GM12801 (cell line): ENCODE data around the gene PTPRE.

Source experiments
- TF ChIP-seq, protein P1 (sequence below): IDR thresholded peaks from one replicate; pipeline ENCODE4 v1.5.1; 2011; ENCODE audit warnings: control low read depth; ENCODE audit not compliant: insufficient read length; ENCODE audit errors: extremely low read depth

The PTPRE gene

DNA sequence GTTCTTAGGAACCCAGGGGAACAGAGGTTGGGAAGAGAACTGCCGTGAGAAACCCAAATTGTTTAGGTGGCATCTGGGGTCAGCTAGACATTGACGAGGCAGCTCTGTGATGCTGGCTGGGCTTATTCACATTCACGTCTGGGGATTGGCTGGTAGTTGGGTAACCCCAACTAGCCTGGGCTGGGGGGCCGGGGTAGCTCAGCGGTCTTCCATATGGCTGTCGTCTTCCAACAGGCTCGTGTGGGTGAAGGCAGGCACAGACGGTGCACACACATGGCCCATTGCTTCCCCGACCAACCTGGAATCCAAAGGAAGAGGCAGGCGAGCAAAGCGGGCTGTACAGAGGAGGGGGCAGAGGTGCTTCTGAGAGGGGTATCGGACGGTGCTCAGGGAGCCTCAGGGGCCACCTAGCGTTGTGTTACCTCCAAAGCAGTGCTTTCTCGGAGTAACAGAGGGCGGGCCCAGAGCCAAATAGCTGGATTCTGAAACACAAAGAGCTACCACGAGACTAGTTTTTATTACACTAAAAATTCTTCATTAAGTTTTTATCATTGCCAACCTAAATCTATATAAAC is 184.8 kb downstream of the PTPRE start:
- TF ChIP-seq, protein P1, sequence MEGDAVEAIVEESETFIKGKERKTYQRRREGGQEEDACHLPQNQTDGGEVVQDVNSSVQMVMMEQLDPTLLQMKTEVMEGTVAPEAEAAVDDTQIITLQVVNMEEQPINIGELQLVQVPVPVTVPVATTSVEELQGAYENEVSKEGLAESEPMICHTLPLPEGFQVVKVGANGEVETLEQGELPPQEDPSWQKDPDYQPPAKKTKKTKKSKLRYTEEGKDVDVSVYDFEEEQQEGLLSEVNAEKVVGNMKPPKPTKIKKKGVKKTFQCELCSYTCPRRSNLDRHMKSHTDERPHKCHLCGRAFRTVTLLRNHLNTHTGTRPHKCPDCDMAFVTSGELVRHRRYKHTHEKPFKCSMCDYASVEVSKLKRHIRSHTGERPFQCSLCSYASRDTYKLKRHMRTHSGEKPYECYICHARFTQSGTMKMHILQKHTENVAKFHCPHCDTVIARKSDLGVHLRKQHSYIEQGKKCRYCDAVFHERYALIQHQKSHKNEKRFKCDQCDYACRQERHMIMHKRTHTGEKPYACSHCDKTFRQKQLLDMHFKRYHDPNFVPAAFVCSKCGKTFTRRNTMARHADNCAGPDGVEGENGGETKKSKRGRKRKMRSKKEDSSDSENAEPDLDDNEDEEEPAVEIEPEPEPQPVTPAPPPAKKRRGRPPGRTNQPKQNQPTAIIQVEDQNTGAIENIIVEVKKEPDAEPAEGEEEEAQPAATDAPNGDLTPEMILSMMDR, result no peak

DNA sequence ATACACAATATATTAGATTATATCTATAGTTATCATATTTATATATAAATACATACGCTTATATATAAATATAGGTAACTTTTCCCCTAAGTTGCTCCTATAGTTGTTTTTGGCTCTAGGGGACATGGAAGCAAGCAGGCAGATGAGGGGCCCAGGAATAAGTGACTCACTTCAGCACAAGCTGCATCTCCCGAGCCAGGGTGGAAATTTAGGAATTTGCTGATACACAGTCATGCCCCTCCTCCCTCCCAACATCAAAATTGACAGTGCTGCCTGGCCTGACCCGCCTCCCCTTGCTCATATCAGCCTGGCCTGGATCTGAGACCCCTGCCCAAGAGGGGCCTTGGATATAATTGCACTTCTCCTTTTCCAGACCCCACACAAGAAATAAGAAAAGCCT is 185.6 kb downstream of the PTPRE start:
- TF ChIP-seq, protein P1, result no peak

DNA sequence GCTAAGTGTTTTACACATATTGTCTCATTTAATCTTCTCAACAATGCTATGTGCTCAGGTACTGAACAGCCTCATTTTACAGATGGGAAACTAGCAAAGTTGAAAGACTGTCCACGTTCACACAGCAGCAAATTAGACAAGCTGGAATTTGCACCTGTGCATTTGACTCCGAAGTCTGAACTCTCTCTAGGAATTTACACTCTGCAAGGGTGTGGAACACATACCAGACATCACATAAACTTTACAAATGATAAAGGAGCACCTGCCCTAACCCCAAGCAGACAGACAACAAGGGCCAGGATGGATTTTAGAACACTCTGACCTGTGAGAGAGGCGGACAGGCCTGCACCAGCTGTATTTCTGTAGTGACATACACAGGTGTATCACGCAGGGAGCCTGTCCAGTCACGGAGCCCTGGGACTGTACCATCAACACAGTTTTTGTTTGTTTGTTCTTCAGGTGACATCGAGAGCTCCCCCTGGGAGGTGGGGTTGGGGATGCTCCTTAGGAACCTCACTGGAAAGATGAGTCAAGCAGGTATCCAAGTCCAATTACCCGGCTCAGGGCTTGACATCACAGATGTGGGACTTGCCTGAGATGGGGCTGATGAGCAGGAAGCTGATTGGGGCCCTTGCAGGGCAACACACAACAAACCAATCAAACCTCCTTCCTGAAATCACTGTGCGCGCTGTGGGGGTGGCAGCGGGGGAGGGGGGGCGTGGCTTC is 188.3 kb downstream of the PTPRE start:
- TF ChIP-seq, protein P1, result no peak

DNA sequence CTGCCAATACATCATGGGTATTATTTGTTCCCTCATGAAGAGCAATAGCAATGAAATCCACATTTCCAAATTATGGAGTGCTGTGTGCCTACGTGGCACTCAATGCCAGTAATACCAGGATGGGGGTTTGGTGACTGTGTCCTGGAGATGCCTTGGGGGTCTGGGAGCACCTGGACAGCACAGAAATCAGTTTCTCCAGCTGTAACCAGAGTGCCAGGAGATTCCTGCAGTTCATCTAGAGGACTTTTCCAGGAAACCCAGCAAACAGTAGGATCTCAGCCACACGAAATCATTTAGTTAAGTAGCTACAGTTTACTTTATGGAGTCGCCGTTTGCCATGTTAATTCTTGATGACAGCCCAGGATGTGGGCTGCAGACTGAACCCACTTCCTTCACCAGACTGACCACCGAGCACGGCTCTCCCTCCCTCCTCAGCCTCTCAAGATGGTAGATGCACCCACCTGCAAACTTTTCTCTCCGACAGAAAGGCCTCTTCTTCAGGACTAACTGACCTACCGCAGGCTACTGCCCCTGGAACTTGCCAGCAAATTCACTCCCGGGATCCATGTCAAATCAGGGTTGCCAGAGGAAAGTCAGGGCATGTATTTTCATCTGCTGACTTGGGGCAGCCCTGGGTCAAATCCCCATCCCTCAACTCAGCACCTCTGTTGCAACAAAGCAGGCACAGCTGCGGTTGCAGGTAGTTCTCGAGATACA is 189.0 kb downstream of the PTPRE start:
- TF ChIP-seq, protein P1, result no peak

DNA sequence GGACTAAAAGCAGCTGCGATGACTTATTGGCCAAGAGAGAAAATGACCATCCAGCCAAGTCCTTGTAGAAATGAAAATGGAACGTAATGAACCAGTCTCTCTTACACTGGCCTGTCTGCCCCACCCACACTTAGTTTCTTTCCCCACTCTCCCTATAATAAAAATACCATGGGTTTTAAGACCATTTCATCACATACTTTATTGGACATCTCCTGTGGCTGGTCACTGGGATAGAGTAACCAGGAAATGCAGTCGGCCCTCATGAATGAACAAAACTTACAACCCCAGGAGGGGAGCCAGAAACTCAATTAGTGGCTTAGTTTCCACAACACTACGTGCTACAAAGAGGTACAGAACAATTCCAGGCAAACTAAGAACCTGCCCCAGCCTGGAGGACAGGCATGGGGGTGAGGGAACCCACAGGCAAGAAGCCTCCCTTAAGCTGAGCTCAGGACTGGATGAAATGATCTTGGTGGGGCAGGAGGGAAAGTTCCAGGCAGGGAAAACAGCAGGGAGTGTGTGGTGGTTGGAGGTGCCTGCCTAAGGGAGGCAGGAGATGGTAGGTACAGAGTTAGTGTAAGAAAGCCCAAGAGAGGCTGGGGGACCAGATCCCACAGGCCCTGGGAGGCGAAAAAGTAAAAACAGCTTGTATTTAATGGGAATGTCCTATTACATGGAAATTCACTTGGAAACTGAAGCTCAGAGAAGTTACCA is 189.7 kb downstream of the PTPRE start:
- TF ChIP-seq, protein P1, result no peak

DNA sequence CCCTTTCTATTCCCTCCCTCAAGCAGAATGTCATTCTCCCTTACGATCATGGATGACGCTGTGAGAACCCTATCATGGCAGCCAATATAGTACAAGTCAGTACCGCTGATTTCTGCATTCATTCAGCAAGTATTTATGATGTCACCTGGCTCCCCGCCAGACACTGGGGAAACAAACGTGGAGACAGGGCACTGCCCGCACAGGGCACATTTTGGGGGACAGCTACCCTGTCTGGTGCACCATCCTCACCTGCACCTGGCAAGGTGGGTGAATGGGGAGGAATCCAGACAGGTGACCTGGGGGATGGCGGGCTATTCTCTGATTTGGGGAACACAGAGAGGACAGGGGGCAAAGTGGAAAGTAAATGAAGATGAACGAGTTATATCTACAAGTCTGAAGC is 190.9 kb downstream of the PTPRE start:
- TF ChIP-seq, protein P1, result no peak

DNA sequence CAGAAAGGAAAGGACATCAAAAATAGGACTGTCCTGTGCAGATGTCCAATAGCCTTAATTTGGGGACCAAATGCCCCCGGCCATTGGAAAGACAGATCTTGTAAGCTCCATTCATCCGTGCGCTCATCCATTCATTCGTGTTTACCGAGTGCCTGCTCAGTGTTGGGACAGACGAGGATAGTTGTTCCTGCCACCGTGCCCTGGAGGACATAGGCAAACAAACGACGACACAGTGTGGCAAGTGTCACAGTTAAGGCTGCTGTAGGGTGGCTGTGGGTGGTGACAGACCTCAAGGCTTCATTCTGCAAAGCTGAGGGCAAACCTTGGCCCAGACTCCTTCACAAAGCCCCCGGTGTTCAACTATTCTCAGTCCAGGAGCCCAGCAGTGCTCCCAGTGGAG is 191.7 kb downstream of the PTPRE start:
- TF ChIP-seq, protein P1, result no peak
